Lung (tissue), 12 donors: Measurements from ENCODE around the gene TNFRSF11A. TPM values are rescaled to one million over a fixed set of nuclear protein-coding genes. Genes with fewer than 3 reads are reported as not detected.

Source experiments
- ATAC-seq: fragments of 200-7000 bp; cut with Tn5 transposase; one replicate; pipeline ENCODE4 v1.9.1; 2020; ENCODE audit warnings: moderate number of reproducible peaks; ENCODE audit not compliant: insufficient read depth, low FRiP score
- DNase-seq, 3 donors: peaks; one replicate each; pipeline ENCODE4 v3.0.0-alpha.2; 2013 to 2017
- H3K27ac ChIP-seq, 2 donors: one replicate each; pipeline ENCODE4 v1.5.1; 2013; ENCODE audit warnings: mild to moderate bottlenecking in 2 of 2, moderate library complexity in 2 of 2, control low read depth in 1 of 2, inconsistent platforms in 1 of 2, low read depth in 1 of 2, low read length in 1 of 2
- H3K27me3 ChIP-seq, 3 donors: one replicate each; pipeline ENCODE4 v1.5.1; 2013; ENCODE audit warnings: low read length in 2 of 3; ENCODE audit not compliant: control insufficient read depth in 3 of 3, insufficient read depth in 3 of 3
- H3K36me3 ChIP-seq, 4 donors: one replicate each; pipeline ENCODE4 v1.5.1; 2013; ENCODE audit warnings: low read length in 4 of 4, mild to moderate bottlenecking in 1 of 4, moderate library complexity in 1 of 4; ENCODE audit not compliant: control insufficient read depth in 4 of 4, insufficient read depth in 4 of 4
- H3K4me1 ChIP-seq, 5 donors: one replicate each; pipeline ENCODE4 v1.5.1; 2013; ENCODE audit warnings: low read length in 5 of 5, mild to moderate bottlenecking in 2 of 5, moderate library complexity in 1 of 5; ENCODE audit not compliant: control insufficient read depth in 5 of 5, insufficient read depth in 5 of 5
- H3K4me3 ChIP-seq: one replicate; pipeline ENCODE4 v1.5.1; 2013; ENCODE audit warnings: mild to moderate bottlenecking, control low read depth, moderate library complexity
- H3K9ac ChIP-seq, 2 donors: one replicate each; pipeline ENCODE4 v1.5.1; 2013; ENCODE audit warnings: low read length in 2 of 2, control low read depth in 1 of 2; ENCODE audit not compliant: insufficient read depth in 1 of 2
- H3K9me3 ChIP-seq, 4 donors: one replicate each; pipeline ENCODE4 v1.5.1; 2013; ENCODE audit warnings: low read length in 3 of 4, mild to moderate bottlenecking in 1 of 4, moderate library complexity in 1 of 4; ENCODE audit not compliant: control insufficient read depth in 4 of 4, insufficient read depth in 3 of 4
- CTCF ChIP-seq: IDR thresholded peaks from 2 replicates; pipeline ENCODE4 v1.5.1; 2012; ENCODE audit warnings: mild to moderate bottlenecking; ENCODE audit errors: control extremely low read depth, extremely low read depth
- WGBS, 2 donors: extraction: QIAGEN DNeasy Blood & Tissue Kit; methylation state at CpG; one replicate each; pipeline ENCODE4 v1.1.7; 2013; 5-methylcytosine and 5-hydroxymethylcytosine counted together
- polyA plus RNA-seq, 2 donors: library from polyadenylated mRNA; stranded (reverse); fragments of 200-250 nt; gene quantifications; one replicate each; pipeline ENCODE4 v1.2.1, GENCODE V29; 2013
- total RNA-seq, 2 donors: library from RNA; depleted of rRNA in 1 of 2; stranded (reverse); fragments of >200 nt in 1 of 2; gene quantifications; one replicate each; pipeline ENCODE4 v1.2.1, GENCODE V29; 2014 to 2021
- donor health status: control.
- donor health status: control.
- donor health status: Bipolar disorder and iron deficiency.
- donor health status: healthy.
- donor health status: DM: yes; HTN: yes; CAD: no.

Gene TNFRSF11A
- total and polyA plus RNA-seq, 4 donors, result 1.0 to 7.8 (median 2.8) TPM

DNA sequence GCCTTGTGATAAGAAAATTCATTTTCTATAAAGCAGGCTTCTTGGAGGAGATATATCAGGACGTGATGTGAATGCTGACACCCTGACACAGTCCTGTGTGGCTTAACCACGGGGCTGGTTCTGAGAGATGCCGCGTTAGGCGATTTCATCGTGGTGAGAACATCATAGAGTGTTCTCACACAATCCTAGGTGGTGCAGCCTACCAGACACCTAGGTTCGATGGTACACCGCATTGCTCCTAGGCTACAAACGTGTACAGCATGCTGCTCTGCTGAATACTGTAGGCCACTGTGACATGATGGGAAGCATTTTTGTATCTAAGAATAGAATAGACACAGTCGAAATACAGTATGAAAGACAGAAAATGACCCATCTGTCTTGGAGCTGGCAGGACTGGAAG lies 82.5 kb downstream of the TNFRSF11A start:
- H3K9me3 ChIP-seq, result peaks cover 0 to 2% (median 0%) of the 10 kb centered on the region in 4 donors
- H3K4me3 ChIP-seq, result no peak overlapping the region
- no peak overlapping the region for H3K9ac ChIP-seq
- ATAC-seq, result no peak
- WGBS, 2 donors, result 80 to 86% methylated on average over 10 of the region's 10 CpGs
- no peak for DNase-seq
- no peaks in the 10 kb centered on the region for H3K27me3 ChIP-seq
- H3K27ac ChIP-seq, result no peak overlapping the region
- no peaks in the 10 kb centered on the region for H3K4me1 ChIP-seq
- no peaks in the 10 kb centered on the region for H3K36me3 ChIP-seq
- no peak for TF ChIP-seq CTCF

GRCh38 chr18:62409821-62410220 lies 84.7 kb downstream of the TNFRSF11A start:
- peaks cover 0 to 2% (median 0%) of the 10 kb centered on the region in 3 donors for H3K27me3 ChIP-seq
- peaks cover 0 to 2% (median 0%) of the 10 kb centered on the region in 4 donors for H3K9me3 ChIP-seq
- no peaks in the 10 kb centered on the region for H3K4me1 ChIP-seq
- DNase-seq (no peak), ATAC-seq (no peak)
- no peak overlapping the region for H3K27ac ChIP-seq
- 75 to 90% methylated on average over 5 of the region's 5 CpGs for WGBS, 2 donors
- H3K9ac ChIP-seq, result no peak overlapping the region
- no peaks in the 10 kb centered on the region for H3K36me3 ChIP-seq
- H3K4me3 ChIP-seq, result no peak overlapping the region
- TF ChIP-seq CTCF, result no peak

GRCh38 chr18:62412231-62412979 lies 87.3 kb downstream of the TNFRSF11A start:
- H3K27ac ChIP-seq, result no peak overlapping the region

More at GRCh38 chr18:62412231-62412979, 87.3 kb downstream of the TNFRSF11A start:
- H3K4me3 ChIP-seq, result no peak overlapping the region
- H3K9ac ChIP-seq, result no peak overlapping the region
- DNase-seq (no peak), ATAC-seq (no peak)
- no peaks in the 10 kb centered on the region for H3K4me1 ChIP-seq
- H3K9me3 ChIP-seq, result no peaks in the 10 kb centered on the region
- no peaks in the 10 kb centered on the region for H3K36me3 ChIP-seq
- no peak for TF ChIP-seq CTCF
- peaks cover 0 to 2% (median 0%) of the 10 kb centered on the region in 3 donors for H3K27me3 ChIP-seq
- WGBS, 2 donors, result 82 to 89% methylated on average over 5 of the region's 5 CpGs
